Breast epithelium (tissue), 4 donors: ENCODE measurements around the gene IL1RL2. TPM values are rescaled to one million over a fixed set of nuclear protein-coding genes. Genes with fewer than 3 reads are reported as not detected.
A peak's percentile ranks its signal among the peaks of the same experiment; 100 is the strongest.

Experiments
- DNase-seq, 2 donors: peaks; one replicate each; pipeline ENCODE4 v3.0.0-alpha.2; 2019; ENCODE audit warnings: low spot score in 2 of 2
- H3K27ac ChIP-seq, 2 donors: fragments of 200-600 bp; sonication (generic) in 1 of 2; one replicate each; pipeline ENCODE4 v1.5.1; 2016 to 2019; ENCODE audit warnings: mild to moderate bottlenecking in 1 of 2
- H3K27me3 ChIP-seq, 2 donors: fragments of 200-600 bp; sonication (generic) in 1 of 2; one replicate each; pipeline versions ENCODE4 v1.5.1 to v1.6.0; 2017 to 2019; ENCODE audit warnings: control low read depth in 1 of 2, mild to moderate bottlenecking in 1 of 2
- H3K36me3 ChIP-seq: fragments of 200-600 bp; one replicate; pipeline ENCODE4 v1.5.1; 2019
- H3K4me1 ChIP-seq, 2 donors: fragments of 200-600 bp; sonication (generic); one replicate each; pipeline ENCODE4 v1.5.1; 2016 to 2019; ENCODE audit warnings: control low read depth in 1 of 2
- H3K4me3 ChIP-seq, 3 donors: fragments of 200-600 bp; sonication (generic); 1 replicate in 2 of 3; 2 replicates in 1 of 3; pipeline ENCODE4 v1.5.1; 2016 to 2019; ENCODE audit warnings: mild to moderate bottlenecking in 3 of 3, moderate library complexity in 2 of 3
- H3K9me3 ChIP-seq, 2 donors: fragments of 200-600 bp; sonication (generic) in 1 of 2; one replicate each; pipeline ENCODE4 v1.5.1; 2016 to 2019; ENCODE audit warnings: control low read depth in 1 of 2
- CTCF ChIP-seq, 3 donors: fragments of 450-650 bp; IDR thresholded peaks; one replicate each; pipeline ENCODE4 v1.5.1; 2016 to 2017; ENCODE audit warnings: antibody characterized with exemption in 3 of 3, mild to moderate bottlenecking in 3 of 3, moderate library complexity in 3 of 3
- POLR2A ChIP-seq: fragments of 450-650 bp; IDR thresholded peaks from one replicate; pipeline ENCODE4 v1.6.1; 2016; ENCODE audit warnings: antibody characterized with exemption, mild to moderate bottlenecking, moderate library complexity
- POLR2AphosphoS5 ChIP-seq, 3 donors: sonication (generic); formaldehyde crosslinking; IDR thresholded peaks; one replicate each; pipeline ENCODE4 v1.6.1; 2017; ENCODE audit warnings: antibody characterized with exemption in 3 of 3
- intact Hi-C: fragments of 100-400 bp; cut with DNase I; formaldehyde crosslinking; loops from one replicate; pipeline ENCODE4 v1.15.1; 2023; ENCODE audit warnings: low total_unique reads
- total RNA-seq, 3 donors: library from RNA; depleted of rRNA; stranded (reverse); fragments of >200 nt; gene quantifications; one replicate each; pipeline ENCODE4 v1.1.0, GENCODE V29; 2016

Gene IL1RL2
- total RNA-seq, 3 donors from 2014 or later, result 1.9 to 5.9 (median 2.3) TPM

- Histone ChIP-seq H3K4me3 (no peak overlapping the region), H3K27me3 (no peaks in the 10 kb centered on the region), H3K36me3 (no peaks in the 10 kb centered on the region), H3K9me3 (no peaks in the 10 kb centered on the region), H3K27ac (no peak overlapping the region), H3K4me1 (no peaks in the 10 kb centered on the region)
- intact Hi-C loops, result no loop called here
- no peak for TF ChIP-seq POLR2A
- no peak for TF ChIP-seq CTCF (IDR thresholded peaks at IDR 0.05)
- no peak for TF ChIP-seq POLR2AphosphoS5 (IDR thresholded peaks at IDR 0.05)
- DNase-seq, result no peak
These were observed 5.4 kb upstream of the IL1RL2 start for GRCh38 chr2:102181376-102181775.

GRCh38 chr2:102181919-102182635 lies 4.7 kb upstream of the IL1RL2 start:
- intact Hi-C loops, result no loop called here
- no peaks in the 10 kb centered on the region for H3K9me3 ChIP-seq
- no peak overlapping the region for H3K4me3 ChIP-seq
- H3K36me3 ChIP-seq, result no peaks in the 10 kb centered on the region
- no peak for DNase-seq
- TF ChIP-seq POLR2A (no peak), CTCF (IDR thresholded peaks at IDR 0.05) (no peak), POLR2AphosphoS5 (IDR thresholded peaks at IDR 0.05) (no peak)
- H3K27me3 ChIP-seq, result no peaks in the 10 kb centered on the region
- H3K27ac ChIP-seq, result no peak overlapping the region
- no peaks in the 10 kb centered on the region for H3K4me1 ChIP-seq

- H3K36me3 ChIP-seq, result no peaks in the 10 kb centered on the region
- DNase-seq, result no peak
- no peaks in the 10 kb centered on the region for H3K27me3 ChIP-seq
- H3K4me3 ChIP-seq, result no peak overlapping the region
- H3K4me1 ChIP-seq, result no peaks in the 10 kb centered on the region
- no peak overlapping the region for H3K27ac ChIP-seq
- TF ChIP-seq POLR2A (no peak), CTCF (IDR thresholded peaks at IDR 0.05) (no peak), POLR2AphosphoS5 (IDR thresholded peaks at IDR 0.05) (no peak)
- no peaks in the 10 kb centered on the region for H3K9me3 ChIP-seq
- intact Hi-C loops, result no loop called here
These were observed 2.8 kb upstream of the IL1RL2 start for GRCh38 chr2:102184018-102184417.

GRCh38 chr2:102184568-102184967 lies 2.3 kb upstream of the IL1RL2 start:
- no peaks in the 10 kb centered on the region for H3K4me1 ChIP-seq
- H3K27ac ChIP-seq, result no peak overlapping the region
- intact Hi-C loops, result no loop called here
- no peak overlapping the region for H3K4me3 ChIP-seq
- no peaks in the 10 kb centered on the region for H3K36me3 ChIP-seq
- no peaks in the 10 kb centered on the region for H3K27me3 ChIP-seq
- no peak for TF ChIP-seq POLR2A
- no peak for TF ChIP-seq CTCF (IDR thresholded peaks at IDR 0.05)
- TF ChIP-seq POLR2AphosphoS5 (IDR thresholded peaks at IDR 0.05), result no peak
- no peaks in the 10 kb centered on the region for H3K9me3 ChIP-seq
- no peak for DNase-seq

- DNase-seq, result no peak
- Histone ChIP-seq H3K4me1 (no peaks in the 10 kb centered on the region), H3K27ac (no peak overlapping the region), H3K27me3 (no peaks in the 10 kb centered on the region), H3K4me3 (no peak overlapping the region), H3K9me3 (no peaks in the 10 kb centered on the region), H3K36me3 (no peaks in the 10 kb centered on the region)
- TF ChIP-seq POLR2A (no peak), POLR2AphosphoS5 (IDR thresholded peaks at IDR 0.05) (no peak), CTCF (IDR thresholded peaks at IDR 0.05) (peak in 2 of 3 donors; percentile 18 to 35)
- intact Hi-C loops, result no loop called here
These were observed 1.5 kb upstream of the IL1RL2 start for GRCh38 chr2:102185347-102185746.
